Measurements from ENCODE around the gene KRTAP5-10. TPM values are rescaled to one million over a fixed set of nuclear protein-coding genes. Genes with fewer than 3 reads are reported as not detected.
"Not testable (repeated sequence)": the region's sequence is repeated elsewhere in the genome, so short reads cannot be mapped to it uniquely, and the experiment has no call there.

The KRTAP5-10 gene
- total and polyA plus RNA-seq, 10 donors: 0.08 to 0.32 (median 0.15) TPM; not detected in 6

DNA sequence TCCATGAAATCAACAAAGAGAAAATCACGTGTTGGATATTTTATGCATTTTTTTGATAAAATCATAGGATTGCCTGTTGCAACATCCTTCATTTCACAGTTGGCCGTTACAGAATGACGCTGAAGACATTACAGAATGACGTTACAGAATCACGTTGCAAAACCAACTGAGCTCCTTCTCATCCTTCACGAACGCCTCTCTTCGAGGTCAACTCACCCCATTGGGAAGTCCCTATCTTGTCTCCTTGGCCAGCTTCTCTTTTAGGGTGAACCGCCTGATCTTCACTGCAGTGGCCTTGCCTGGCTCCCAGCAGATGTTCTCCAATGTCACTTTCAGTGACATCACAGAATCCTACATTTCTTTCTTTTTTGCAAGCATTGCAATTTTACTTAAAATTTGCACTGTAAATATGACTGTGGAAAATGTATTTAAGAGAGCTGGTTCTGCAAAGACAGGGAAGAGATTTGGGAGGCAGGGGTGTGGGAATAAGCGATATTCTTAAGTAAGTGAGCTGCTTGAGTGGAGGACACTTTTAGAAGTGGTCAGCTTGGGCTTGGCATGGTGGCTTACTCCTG lies 33.2 kb upstream of the KRTAP5-10 start:
- Histone ChIP-seq H3K4me3 (no peak overlapping the region), H3K27me3 (replicated peaks in 1 of 7) (no peaks in the 10 kb centered on the region), H3K27ac (no peak overlapping the region), H3K36me3 (no peaks in the 10 kb centered on the region), H3K4me1 (no peaks in the 10 kb centered on the region), H3K9me3 (no peaks in the 10 kb centered on the region)
- intact Hi-C loops (cut with DNase I; ENCODE audit: low total_unique reads): no loop called here
- 63 to 72% (median 67%) methylated on average over 10 of the region's 10 CpGs for WGBS, 5 donors
- no peak for TF ChIP-seq POLR2AphosphoS5 (IDR thresholded peaks at IDR 0.05)
- TF ChIP-seq, protein P1, sequence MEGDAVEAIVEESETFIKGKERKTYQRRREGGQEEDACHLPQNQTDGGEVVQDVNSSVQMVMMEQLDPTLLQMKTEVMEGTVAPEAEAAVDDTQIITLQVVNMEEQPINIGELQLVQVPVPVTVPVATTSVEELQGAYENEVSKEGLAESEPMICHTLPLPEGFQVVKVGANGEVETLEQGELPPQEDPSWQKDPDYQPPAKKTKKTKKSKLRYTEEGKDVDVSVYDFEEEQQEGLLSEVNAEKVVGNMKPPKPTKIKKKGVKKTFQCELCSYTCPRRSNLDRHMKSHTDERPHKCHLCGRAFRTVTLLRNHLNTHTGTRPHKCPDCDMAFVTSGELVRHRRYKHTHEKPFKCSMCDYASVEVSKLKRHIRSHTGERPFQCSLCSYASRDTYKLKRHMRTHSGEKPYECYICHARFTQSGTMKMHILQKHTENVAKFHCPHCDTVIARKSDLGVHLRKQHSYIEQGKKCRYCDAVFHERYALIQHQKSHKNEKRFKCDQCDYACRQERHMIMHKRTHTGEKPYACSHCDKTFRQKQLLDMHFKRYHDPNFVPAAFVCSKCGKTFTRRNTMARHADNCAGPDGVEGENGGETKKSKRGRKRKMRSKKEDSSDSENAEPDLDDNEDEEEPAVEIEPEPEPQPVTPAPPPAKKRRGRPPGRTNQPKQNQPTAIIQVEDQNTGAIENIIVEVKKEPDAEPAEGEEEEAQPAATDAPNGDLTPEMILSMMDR (IDR thresholded peaks at IDR 0.05 in 8 of 11, conservative IDR thresholded peaks at IDR 0.05 in 3 of 11): no peak
- no peak for TF ChIP-seq POLR2A (IDR thresholded peaks at IDR 0.05)
- no peak for DNase-seq

DNA sequence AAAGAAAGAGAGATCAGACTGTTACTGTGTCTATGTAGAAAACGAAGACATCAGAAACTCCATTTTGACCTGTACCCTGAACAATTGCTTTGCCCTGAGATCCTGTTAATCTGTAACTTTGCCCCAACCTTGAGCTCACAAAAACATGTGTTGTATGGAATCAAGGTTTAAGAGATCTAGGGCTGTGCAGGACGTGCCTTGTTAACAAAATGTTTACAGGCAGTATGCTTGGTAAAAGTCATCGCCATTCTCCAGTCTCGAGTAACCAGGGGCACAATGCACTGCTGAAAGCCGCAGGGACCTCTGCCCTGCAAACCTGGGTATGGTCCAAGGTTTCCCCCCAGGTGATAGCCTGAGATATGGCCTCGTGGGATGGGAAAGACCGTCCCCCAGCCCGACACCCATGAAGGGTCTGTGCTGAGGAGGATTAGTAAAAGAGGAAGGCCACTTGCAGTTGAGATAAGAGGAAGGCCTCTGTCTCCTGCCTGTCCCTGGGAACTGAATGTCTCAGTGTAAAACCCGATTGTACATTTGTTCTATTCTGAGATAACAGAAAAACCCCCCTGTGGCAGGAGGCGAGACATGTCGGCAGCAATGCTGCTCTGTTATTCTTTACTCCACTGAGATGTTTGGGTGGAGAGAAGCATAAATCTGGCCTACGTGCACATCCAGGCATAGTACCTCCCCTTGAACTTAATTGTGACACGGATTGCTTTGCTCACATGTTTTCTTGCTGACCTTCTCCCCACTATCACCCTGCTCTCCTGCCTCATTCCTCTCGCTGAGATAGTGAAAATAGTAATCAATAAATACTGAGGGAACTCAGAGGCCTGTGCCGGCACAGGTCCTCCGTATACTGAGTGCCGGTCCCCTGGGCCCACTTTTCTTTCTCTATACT lies 30.4 kb upstream of the KRTAP5-10 start:
- H3K27ac ChIP-seq; H3K4me3 ChIP-seq; intact Hi-C loops (cut with DNase I; ENCODE audit: low total_unique reads); H3K4me1 ChIP-seq; H3K27me3 ChIP-seq (replicated peaks in 1 of 7); DNase-seq; H3K36me3 ChIP-seq; H3K9me3 ChIP-seq: not testable (repeated sequence)
- 61 to 75% (median 70%) methylated on average over 16 to 17 of the region's 17 CpGs for WGBS, 5 donors

DNA sequence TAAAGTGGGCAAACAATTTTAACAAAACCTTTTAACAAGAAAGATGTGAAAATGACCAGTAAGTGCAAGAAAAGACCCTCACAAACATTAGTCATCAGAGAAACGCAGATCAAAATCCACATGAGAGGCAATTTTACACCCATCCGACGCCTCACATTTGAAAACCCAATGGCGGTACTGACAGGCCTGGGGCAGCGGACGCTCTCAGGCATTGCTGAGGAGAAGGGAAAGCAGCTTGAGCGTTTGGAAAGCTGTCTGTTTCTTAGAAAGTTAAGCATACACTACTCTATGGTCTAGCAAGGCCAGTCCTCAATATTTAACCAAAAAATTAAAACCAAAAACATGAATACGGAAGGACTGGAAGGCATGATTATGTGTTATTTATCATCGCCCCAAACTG lies 29.5 kb upstream of the KRTAP5-10 start:
- TF ChIP-seq POLR2AphosphoS5 (IDR thresholded peaks at IDR 0.05) (no peak), POLR2A (IDR thresholded peaks at IDR 0.05) (no peak)
- TF ChIP-seq, protein P1 (IDR thresholded peaks at IDR 0.05 in 8 of 11, conservative IDR thresholded peaks at IDR 0.05 in 3 of 11): no peak
- no peak overlapping the region for H3K27ac ChIP-seq
- H3K36me3 ChIP-seq: no peaks in the 10 kb centered on the region
- peaks cover 0 to 6% (median 0%) of the 10 kb centered on the region in 8 donors for H3K9me3 ChIP-seq
- no peaks in the 10 kb centered on the region for H3K4me1 ChIP-seq
- no peaks in the 10 kb centered on the region for H3K27me3 ChIP-seq (replicated peaks in 1 of 7)
- WGBS, 5 donors: 92 to 98% (median 95%) methylated on average over 9 of the region's 9 CpGs
- intact Hi-C loops (cut with DNase I; ENCODE audit: low total_unique reads): no loop called here
- H3K4me3 ChIP-seq: no peak overlapping the region
- no peak for DNase-seq

DNA sequence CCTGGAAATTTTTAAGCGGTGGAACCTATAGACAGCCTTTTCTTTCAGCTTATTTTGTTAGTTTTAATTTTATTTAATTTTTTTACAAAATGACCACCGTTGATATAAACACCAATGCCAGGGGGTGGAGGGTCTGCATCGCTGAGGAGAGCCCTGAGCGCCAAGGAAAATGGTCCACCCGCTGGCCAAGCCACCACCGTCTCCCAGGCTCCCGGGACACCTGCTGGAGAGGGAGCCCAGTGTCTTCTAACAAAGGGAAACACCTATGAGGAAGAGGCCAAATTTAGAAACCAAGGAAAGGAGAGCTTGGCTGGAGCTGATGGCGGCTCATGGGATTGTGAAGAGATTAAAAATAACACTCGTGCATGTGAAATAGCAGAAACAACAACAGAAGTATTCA lies 27.8 kb upstream of the KRTAP5-10 start:
- no peak for TF ChIP-seq POLR2A (IDR thresholded peaks at IDR 0.05)
- TF ChIP-seq, protein P1 (IDR thresholded peaks at IDR 0.05 in 8 of 11, conservative IDR thresholded peaks at IDR 0.05 in 3 of 11): no peak
- no peak for TF ChIP-seq POLR2AphosphoS5 (IDR thresholded peaks at IDR 0.05)
- no peak for DNase-seq
- no peak overlapping the region for H3K4me3 ChIP-seq
- no peak overlapping the region for H3K27ac ChIP-seq
- H3K27me3 ChIP-seq (replicated peaks in 1 of 7): no peaks in the 10 kb centered on the region
- H3K4me1 ChIP-seq: no peaks in the 10 kb centered on the region
- H3K9me3 ChIP-seq: peaks cover 0 to 11% (median 0%) of the 10 kb centered on the region in 8 donors
- intact Hi-C loops (cut with DNase I; ENCODE audit: low total_unique reads): no loop called here
- 88 to 92% (median 91%) methylated on average over 9 of the region's 9 CpGs for WGBS, 5 donors
- no peaks in the 10 kb centered on the region for H3K36me3 ChIP-seq

DNA sequence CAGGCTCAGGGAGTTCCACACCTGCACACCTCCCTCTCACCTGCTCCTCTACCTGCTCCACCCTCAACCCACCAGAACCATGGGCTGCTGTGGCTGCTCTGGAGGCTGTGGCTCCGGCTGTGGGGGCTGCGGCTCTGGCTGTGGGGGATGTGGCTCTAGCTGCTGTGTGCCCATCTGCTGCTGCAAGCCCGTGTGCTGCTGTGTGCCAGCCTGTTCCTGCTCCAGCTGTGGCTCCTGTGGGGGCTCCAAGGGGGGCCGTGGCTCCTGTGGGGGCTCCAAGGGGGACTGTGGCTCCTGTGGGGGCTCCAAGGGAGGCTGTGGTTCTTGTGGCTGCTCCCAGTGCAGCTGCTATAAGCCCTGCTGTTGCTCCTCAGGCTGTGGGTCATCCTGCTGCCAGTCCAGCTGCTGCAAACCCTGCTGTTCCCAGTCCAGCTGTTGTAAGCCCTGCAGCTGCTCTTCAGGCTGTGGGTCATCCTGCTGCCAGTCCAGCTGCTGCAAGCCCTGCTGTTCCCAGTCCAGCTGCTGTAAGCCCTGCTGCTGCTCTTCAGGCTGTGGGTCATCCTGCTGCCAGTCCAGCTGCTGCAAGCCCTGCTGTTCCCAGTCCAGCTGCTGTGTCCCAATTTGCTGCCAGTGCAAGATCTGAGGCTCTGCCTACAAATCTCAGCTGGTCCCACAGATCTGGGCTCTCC lies 27.2 kb upstream of the KRTAP5-10 start, which contains the start of gene KRTAP5-8:
Gene KRTAP5-8, plus strand, starts transcription at position 49 of the 689 bp plus-strand sequence. Its CDS starts 31 bp downstream, at position 80.
- H3K36me3 ChIP-seq; intact Hi-C loops (cut with DNase I; ENCODE audit: low total_unique reads); DNase-seq; H3K27ac ChIP-seq; H3K27me3 ChIP-seq (replicated peaks in 1 of 7); H3K4me3 ChIP-seq; H3K4me1 ChIP-seq: not testable (repeated sequence)
- WGBS, 5 donors: 17 to 90% (median 47%) methylated on average over 1 to 4 of the region's 4 CpGs; no CpG with 5 or more reads in 1 of the 5 donors
- peaks cover 0 to 11% (median 0%) of the 10 kb centered on the region in 8 donors for H3K9me3 ChIP-seq
